Choroid plexus epithelial cell (primary cell): ENCODE results near the gene PCGF3.

Experiments
- DNase-seq: peaks from one replicate; pipeline ENCODE4 v3.0.0-alpha.2; 2010; ENCODE audit warnings: low read depth
- H3K4me3 ChIP-seq: 2 replicates; pipeline ENCODE4 v1.5.1; 2011; ENCODE audit warnings: low read depth, mild to moderate bottlenecking, control low read depth, low read length, moderate library complexity
- CTCF ChIP-seq: conservative IDR thresholded peaks from 2 replicates; pipeline ENCODE4 v1.5.1; 2011; ENCODE audit warnings: low read depth, mild to moderate bottlenecking, control low read depth, inconsistent platforms, low read length, moderate library complexity

Gene PCGF3

GRCh38 chr4:780716-781492 lies 75.3 kb downstream of the PCGF3 start:
- TF ChIP-seq CTCF, result no peak
- peak overlapping the region; percentile 97 for H3K4me3 ChIP-seq
- no peak for DNase-seq

GRCh38 chr4:781493-782216 lies 76.0 kb downstream of the PCGF3 start:
- TF ChIP-seq CTCF, result no peak
- DNase-seq, result peak; percentile 99
- H3K4me3 ChIP-seq, result peak overlapping the region; percentile 97

- TF ChIP-seq CTCF, result no peak
- no peak for DNase-seq
- no peak overlapping the region for H3K4me3 ChIP-seq
Measured at GRCh38 chr4:784401-785331, 79.0 kb downstream of the PCGF3 start.

DNA sequence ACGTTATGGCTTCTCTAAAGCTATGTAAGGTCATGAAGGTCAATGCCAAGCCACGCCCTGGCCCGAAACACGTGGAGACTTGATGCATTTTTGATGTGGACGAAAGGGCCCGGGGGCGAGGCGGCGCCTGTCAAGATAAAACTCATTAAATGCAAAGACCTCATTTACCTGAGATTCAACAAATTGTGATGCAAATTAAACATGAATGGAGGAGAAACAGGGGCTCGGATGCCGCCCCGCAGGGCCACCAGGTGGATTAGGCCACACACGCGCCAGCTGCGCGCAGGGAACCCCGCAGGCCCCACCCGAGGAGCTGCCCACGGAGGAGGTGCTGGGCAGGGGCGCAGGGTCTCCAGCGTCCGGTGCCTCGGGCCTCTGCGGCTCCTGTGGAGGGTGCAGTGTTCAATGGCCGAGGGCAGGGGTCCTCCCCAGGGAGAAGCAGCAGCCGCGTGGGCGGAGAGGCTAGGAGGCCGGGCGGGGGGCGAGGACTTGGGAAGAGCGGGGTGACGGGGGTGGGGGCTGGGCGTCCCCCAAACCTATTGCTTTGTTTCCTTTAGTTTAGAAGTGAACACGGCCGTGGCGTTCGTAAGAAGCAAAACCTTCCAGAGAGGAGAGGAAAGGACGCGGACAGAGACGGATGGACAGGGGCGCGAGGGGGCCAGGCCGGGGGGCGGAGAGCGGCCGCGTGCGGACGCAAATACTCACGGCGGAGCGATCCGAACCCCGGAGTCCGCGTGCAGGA lies 79.9 kb downstream of the PCGF3 start:
- no peak for TF ChIP-seq CTCF
- no peak for DNase-seq
- no peak overlapping the region for H3K4me3 ChIP-seq

DNA sequence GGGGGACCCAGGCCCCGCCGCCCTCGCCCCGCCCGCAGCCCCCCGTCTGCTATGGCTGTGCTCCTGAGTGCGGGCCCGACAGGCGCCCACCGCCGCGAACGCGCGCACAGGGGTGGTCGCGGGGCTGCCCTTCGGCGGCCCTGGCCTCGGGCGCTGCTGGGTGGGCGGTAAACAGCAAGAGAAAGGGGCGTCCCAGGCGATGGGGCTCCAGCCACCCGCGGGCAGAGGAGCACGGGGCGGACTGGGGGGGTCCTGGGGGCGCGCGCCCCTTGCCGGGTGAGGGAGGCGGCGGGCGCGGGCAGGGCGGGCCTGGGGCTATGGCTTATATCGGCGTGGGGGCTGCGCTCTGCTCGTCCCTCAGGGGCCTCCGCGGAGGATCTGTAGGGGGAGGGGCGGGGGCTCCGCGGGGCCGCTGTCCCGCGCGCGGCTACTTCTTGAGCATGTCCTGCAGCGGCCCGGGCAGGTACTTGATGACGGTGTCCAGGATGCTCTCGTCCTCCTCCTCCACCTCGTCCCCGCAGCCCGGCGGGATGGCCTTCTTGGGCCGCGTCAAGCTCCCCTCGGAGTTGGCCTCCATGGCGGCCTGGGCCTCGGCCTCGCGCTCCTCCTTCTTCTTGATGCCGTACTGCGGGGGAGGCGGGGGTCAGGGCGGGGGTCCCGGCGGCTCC lies 80.6 kb downstream of the PCGF3 start:
- no peak for TF ChIP-seq CTCF
- no peak for DNase-seq
- no peak overlapping the region for H3K4me3 ChIP-seq

DNA sequence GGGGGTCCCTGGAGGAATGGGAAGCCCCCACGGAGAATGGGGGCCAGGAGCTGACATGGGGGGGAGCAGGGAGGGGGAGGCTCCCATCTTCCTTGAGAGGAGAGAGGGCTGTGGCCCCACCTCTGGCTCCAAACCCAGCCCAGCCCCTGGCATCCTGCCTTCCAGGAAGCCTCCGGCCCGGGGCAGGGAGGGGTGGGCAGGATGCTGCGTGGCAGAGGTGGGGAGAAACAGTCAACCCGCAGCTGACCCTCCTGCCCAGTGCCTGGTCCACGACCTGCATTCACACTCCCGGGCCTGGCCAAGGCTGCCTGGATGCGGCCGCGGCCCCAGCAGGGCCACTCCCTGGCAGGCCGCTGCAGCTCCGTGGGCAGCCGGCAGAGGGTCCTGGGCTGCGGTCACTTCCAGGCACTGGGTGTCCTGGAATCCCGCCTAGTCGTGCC lies 81.2 kb downstream of the PCGF3 start:
- H3K4me3 ChIP-seq, result no peak overlapping the region
- peak; percentile 39 for TF ChIP-seq CTCF
- no peak for DNase-seq
